PC-3 (cell line): ENCODE results near the gene DLG2.

Experiments
- CTCF ChIP-seq: fragments of 300-600 bp; sonication (generic); conservative IDR thresholded peaks from 2 replicates; pipeline ENCODE4 v1.5.1; 2017; ENCODE audit warnings: antibody characterized with exemption, low read depth, mild to moderate bottlenecking, low read length
- EZH2 ChIP-seq: fragments of 300-600 bp; sonication (generic); IDR thresholded peaks from one replicate; pipeline ENCODE4 v1.6.1; 2017; ENCODE audit warnings: antibody characterized with exemption, mild to moderate bottlenecking, low read length; ENCODE audit not compliant: unreplicated experiment
- EZH2phosphoT487 ChIP-seq: fragments of 300-600 bp; sonication (generic); IDR thresholded peaks from 2 replicates; pipeline ENCODE4 v1.6.1; 2018; ENCODE audit warnings: mild to moderate bottlenecking, antibody characterized with exemption, low read length, borderline replicate concordance

GRCh38 chr11:83663446-83663845 lies 1963.7 kb downstream of the DLG2 start:
- TF ChIP-seq CTCF, result no peak
- TF ChIP-seq EZH2, result no peak
- TF ChIP-seq EZH2phosphoT487, result no peak
